ENCODE data around the gene PSG7.
"Not testable (repeated sequence)": the region's sequence is repeated elsewhere in the genome, so short reads cannot be mapped to it uniquely, and the experiment has no call there.

PSG7 gene

DNA sequence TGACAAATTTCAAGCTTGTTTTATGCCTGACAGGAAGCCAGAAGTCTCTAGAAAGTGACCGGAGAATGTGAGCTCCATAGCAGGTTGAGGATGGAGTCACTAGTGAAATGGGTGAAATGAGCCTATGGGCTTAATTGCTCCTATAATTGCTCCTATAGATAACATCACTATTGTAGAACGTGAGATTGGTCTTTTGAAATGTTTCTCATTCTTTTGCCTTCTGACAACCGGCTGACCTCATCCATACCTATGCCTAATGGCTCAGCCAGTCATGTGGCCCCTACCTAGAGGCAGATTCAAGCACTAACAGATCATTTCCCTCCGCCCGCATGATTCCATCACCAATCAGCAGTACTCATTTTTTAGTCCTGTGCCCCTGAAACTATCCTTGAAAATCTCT is 23.5 kb downstream of the PSG7 start:
- H3K4me3 Mint-ChIP-seq; H3K4me1 Mint-ChIP-seq; H3K27me3 Mint-ChIP-seq (ENCODE audit: low read depth); H3K27ac Mint-ChIP-seq; H3K36me3 Mint-ChIP-seq (ENCODE audit: low read depth): not testable (repeated sequence)
- peaks cover 57% of the 10 kb centered on the region for H3K9me3 Mint-ChIP-seq

DNA sequence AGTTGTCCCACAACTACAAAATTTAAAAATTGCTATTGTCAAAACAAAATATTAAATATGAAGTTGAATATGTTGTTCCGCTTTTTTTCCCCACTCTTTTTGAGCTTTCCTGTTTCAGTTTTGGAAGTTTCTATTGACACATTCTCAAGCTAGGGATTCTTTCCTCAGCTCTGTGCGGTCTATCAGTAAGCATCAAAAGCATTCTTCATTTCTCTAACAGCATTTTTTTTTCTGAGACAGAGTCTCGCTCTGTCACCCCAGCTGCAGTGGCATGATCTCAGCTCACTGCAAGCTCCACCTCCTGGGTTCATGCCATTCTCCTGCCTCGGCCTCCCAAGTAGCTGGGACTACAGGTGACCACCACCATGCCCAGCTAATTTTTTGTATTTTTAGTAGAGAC is 24.1 kb downstream of the PSG7 start:
- peaks cover 52% of the 10 kb centered on the region for H3K9me3 Mint-ChIP-seq
- H3K27ac Mint-ChIP-seq; H3K27me3 Mint-ChIP-seq (ENCODE audit: low read depth); H3K4me1 Mint-ChIP-seq; H3K36me3 Mint-ChIP-seq (ENCODE audit: low read depth); H3K4me3 Mint-ChIP-seq: not testable (repeated sequence)

DNA sequence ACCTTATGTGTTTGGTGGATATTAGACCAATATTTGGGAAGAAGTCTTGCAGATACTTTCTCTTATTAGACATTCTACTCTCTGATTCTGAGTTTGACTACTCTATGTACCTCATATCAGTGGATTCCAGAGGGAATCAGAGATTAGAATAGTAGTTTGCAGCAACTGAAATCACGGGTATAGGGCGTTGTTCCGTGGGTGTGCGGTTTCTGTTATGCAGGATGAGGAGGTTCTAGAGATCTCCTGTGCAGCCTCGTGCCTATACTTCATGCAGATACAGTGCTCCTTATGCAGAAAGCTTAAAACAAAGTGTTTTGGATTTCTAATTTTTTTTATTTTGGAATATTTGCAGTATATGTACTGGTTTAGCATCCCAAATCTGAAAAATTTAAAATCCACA is 25.3 kb downstream of the PSG7 start:
- not testable (repeated sequence) for H3K4me1 Mint-ChIP-seq; H3K4me3 Mint-ChIP-seq; H3K27ac Mint-ChIP-seq; H3K27me3 Mint-ChIP-seq (ENCODE audit: low read depth); H3K36me3 Mint-ChIP-seq (ENCODE audit: low read depth)
- H3K9me3 Mint-ChIP-seq = peaks cover 54% of the 10 kb centered on the region

DNA sequence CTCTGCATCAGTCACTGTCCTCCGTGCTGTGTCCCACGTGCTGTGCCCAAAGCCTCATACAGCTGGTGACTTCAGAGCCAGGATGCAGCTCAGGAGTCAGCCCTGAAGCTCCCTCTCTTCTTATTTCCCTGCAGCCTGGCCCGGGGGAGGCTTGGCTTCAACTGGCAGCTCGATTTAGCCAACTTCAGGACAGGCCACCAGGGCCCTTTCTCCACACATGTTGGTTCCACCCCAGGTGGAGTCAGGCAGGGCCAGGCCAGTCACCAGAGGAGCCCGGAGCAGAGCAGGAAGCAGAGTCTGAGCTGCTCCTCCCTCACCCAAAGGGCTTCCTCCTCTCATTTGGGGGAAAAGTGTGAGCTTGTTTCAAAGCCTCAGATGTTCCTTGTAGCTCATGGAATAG is 30.8 kb downstream of the PSG7 start:
- peaks cover 51% of the 10 kb centered on the region for H3K9me3 Mint-ChIP-seq
- H3K4me1 Mint-ChIP-seq; H3K36me3 Mint-ChIP-seq (ENCODE audit: low read depth); H3K4me3 Mint-ChIP-seq; H3K27me3 Mint-ChIP-seq (ENCODE audit: low read depth); H3K27ac Mint-ChIP-seq: not testable (repeated sequence)

GRCh38 chr19:42900561-42900960 is 36.4 kb downstream of the PSG7 start:
- not testable (repeated sequence) for H3K36me3 Mint-ChIP-seq (ENCODE audit: low read depth); H3K4me3 Mint-ChIP-seq; H3K27me3 Mint-ChIP-seq (ENCODE audit: low read depth); H3K4me1 Mint-ChIP-seq; H3K27ac Mint-ChIP-seq
- peaks cover 54% of the 10 kb centered on the region for H3K9me3 Mint-ChIP-seq

DNA sequence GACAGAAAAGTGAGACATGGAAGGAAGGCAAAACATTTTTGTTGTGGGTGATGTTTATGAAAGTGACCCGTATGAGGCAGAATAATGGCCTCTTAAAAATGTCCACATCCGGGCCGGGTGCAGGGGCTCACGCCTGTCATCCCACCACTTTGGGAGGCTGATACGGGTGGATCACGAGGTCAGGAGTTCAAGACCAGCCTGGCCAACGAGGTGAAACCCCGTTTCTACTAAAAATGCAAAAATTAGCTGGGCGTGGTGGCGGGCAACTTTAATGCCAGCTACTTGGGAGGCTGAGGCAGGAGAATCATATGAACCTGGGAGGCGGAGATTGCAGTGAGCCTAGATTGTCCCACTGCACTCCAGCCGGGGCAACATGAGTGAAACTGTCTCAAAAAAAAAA is 37.3 kb downstream of the PSG7 start:
- H3K4me3 Mint-ChIP-seq; H3K4me1 Mint-ChIP-seq; H3K36me3 Mint-ChIP-seq (ENCODE audit: low read depth); H3K27ac Mint-ChIP-seq; H3K27me3 Mint-ChIP-seq (ENCODE audit: low read depth): not testable (repeated sequence)
- peaks cover 54% of the 10 kb centered on the region for H3K9me3 Mint-ChIP-seq

- not testable (repeated sequence) for H3K4me1 Mint-ChIP-seq; H3K27me3 Mint-ChIP-seq (ENCODE audit: low read depth); H3K27ac Mint-ChIP-seq
Measured at GRCh38 chr19:42899110-42899509, 37.9 kb downstream of the PSG7 start.

GRCh38 chr19:42898656-42899055 is 38.4 kb downstream of the PSG7 start:
- H3K4me3 Mint-ChIP-seq; H3K27ac Mint-ChIP-seq; H3K4me1 Mint-ChIP-seq; H3K27me3 Mint-ChIP-seq (ENCODE audit: low read depth); H3K36me3 Mint-ChIP-seq (ENCODE audit: low read depth): not testable (repeated sequence)
- H3K9me3 Mint-ChIP-seq = peaks cover 53% of the 10 kb centered on the region

More at GRCh38 chr19:42899110-42899509, 37.9 kb downstream of the PSG7 start:
- not testable (repeated sequence) for H3K36me3 Mint-ChIP-seq (ENCODE audit: low read depth); H3K4me3 Mint-ChIP-seq
- peaks cover 55% of the 10 kb centered on the region for H3K9me3 Mint-ChIP-seq

DNA sequence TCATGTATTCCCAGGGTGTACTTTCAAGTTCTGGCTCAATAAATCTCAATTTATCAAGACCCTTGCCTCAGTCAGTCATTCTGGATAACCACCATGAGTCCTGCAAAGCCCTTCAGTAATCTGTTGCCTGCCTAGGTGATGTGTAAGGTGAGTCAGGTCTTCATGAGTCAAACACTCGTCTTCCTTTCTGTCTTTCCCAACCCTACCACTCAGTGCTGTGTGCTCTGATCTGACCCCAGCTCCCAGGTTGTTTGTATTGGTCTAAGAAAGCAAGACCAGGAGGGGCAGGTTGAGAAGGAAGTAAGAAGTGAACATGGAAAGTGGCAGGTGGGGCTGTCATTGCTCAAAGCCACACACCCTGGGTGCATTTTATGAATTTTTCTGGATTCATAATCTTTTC is 39.3 kb downstream of the PSG7 start:
- not testable (repeated sequence) for H3K4me1 Mint-ChIP-seq; H3K36me3 Mint-ChIP-seq (ENCODE audit: low read depth); H3K27me3 Mint-ChIP-seq (ENCODE audit: low read depth); H3K4me3 Mint-ChIP-seq; H3K27ac Mint-ChIP-seq
- H3K9me3 Mint-ChIP-seq = peaks cover 54% of the 10 kb centered on the region

GRCh38 chr19:42890446-42890845 is 46.6 kb downstream of the PSG7 start:
- H3K36me3 Mint-ChIP-seq (ENCODE audit: low read depth); H3K4me1 Mint-ChIP-seq; H3K27me3 Mint-ChIP-seq (ENCODE audit: low read depth); H3K27ac Mint-ChIP-seq; H3K4me3 Mint-ChIP-seq: not testable (repeated sequence)
- peaks cover 46% of the 10 kb centered on the region for H3K9me3 Mint-ChIP-seq

GRCh38 chr19:42887876-42888445 is 49.0 kb downstream of the PSG7 start:
- not testable (repeated sequence) for H3K36me3 Mint-ChIP-seq (ENCODE audit: low read depth); H3K27me3 Mint-ChIP-seq (ENCODE audit: low read depth); H3K4me3 Mint-ChIP-seq; H3K4me1 Mint-ChIP-seq; H3K27ac Mint-ChIP-seq
- peaks cover 55% of the 10 kb centered on the region for H3K9me3 Mint-ChIP-seq

DNA sequence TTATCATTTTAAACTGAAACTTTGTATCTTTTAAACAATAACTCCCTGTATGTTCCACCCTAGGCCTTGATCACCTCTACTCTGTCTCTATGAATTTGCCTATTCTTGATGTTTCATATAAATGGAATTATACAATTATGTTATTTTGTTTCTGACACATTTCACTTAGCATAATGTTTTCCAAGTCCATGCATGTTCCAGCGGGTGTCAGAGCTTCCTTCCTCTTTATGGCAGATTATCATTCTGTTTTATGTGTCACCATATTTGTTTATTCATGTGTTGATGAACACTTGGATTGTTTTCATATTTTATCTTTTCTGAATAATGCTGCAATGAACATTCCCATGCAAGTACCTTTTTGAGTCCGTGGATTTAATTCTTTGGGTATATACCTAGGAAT is 54.3 kb downstream of the PSG7 start:
- H3K27ac Mint-ChIP-seq; H3K36me3 Mint-ChIP-seq (ENCODE audit: low read depth); H3K4me3 Mint-ChIP-seq; H3K4me1 Mint-ChIP-seq; H3K27me3 Mint-ChIP-seq (ENCODE audit: low read depth): not testable (repeated sequence)
- H3K9me3 Mint-ChIP-seq = peaks cover 73% of the 10 kb centered on the region

DNA sequence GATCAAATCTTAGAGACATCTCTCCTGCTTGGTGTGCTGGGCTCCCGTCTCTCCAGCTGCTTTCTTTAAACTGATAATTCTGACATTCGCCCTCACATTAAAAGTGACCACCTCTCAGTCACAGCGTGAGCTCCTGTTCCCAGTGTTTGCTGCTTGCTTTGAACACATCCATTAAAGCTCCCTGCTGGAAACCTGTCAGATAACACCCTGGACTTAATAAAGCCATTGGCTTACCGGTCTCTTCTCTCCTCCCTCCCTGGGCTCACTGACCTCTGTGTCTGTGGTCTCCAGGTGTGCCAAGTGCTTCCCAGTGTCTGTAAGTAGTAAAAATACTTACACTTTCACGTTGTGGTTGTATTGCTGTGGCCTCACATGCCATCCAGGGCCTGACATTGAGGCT is 55.0 kb downstream of the PSG7 start:
- H3K9me3 Mint-ChIP-seq = peaks cover 71% of the 10 kb centered on the region
- not testable (repeated sequence) for H3K4me1 Mint-ChIP-seq; H3K36me3 Mint-ChIP-seq (ENCODE audit: low read depth); H3K4me3 Mint-ChIP-seq; H3K27ac Mint-ChIP-seq; H3K27me3 Mint-ChIP-seq (ENCODE audit: low read depth)

- not testable (repeated sequence) for H3K27ac Mint-ChIP-seq; H3K4me1 Mint-ChIP-seq; H3K36me3 Mint-ChIP-seq (ENCODE audit: low read depth); H3K4me3 Mint-ChIP-seq; H3K27me3 Mint-ChIP-seq (ENCODE audit: low read depth)
- peaks cover 69% of the 10 kb centered on the region for H3K9me3 Mint-ChIP-seq
Measured at GRCh38 chr19:42881279-42881678, 55.7 kb downstream of the PSG7 start.

GRCh38 chr19:42880621-42881020 is 56.4 kb downstream of the PSG7 start:
- H3K36me3 Mint-ChIP-seq (ENCODE audit: low read depth); H3K27me3 Mint-ChIP-seq (ENCODE audit: low read depth); H3K4me1 Mint-ChIP-seq; H3K4me3 Mint-ChIP-seq; H3K27ac Mint-ChIP-seq: not testable (repeated sequence)
- H3K9me3 Mint-ChIP-seq = peaks cover 67% of the 10 kb centered on the region
